Loucy (cell line): Measurements from ENCODE around the gene ACSS3.
"Not testable (repeated sequence)": the region's sequence is repeated elsewhere in the genome, so short reads cannot be mapped to it uniquely, and the experiment has no call there.

ENCODE experiments used
- H2AFZ ChIP-seq: fragments of 200-600 bp; sonication (generic); 2 replicates; pipeline ENCODE4 v1.6.0; 2016; ENCODE audit warnings: antibody characterized with exemption, mild to moderate bottlenecking, low read length, moderate library complexity
- H3F3A ChIP-seq: fragments of 200-600 bp; 2 replicates; pipeline ENCODE4 v1.6.0; 2016; ENCODE audit warnings: antibody characterized with exemption, low read depth, mild to moderate bottlenecking
- H3K27me3 ChIP-seq: fragments of 200-600 bp; sonication (generic); 2 replicates; pipeline ENCODE4 v1.6.1; 2014; ENCODE audit warnings: low read length, mild to moderate bottlenecking; ENCODE audit not compliant: insufficient read depth, poor library complexity, severe bottlenecking
- H3K36me3 ChIP-seq: fragments of 200-600 bp; sonication (generic); 2 replicates; pipeline ENCODE4 v1.6.1; 2016; ENCODE audit warnings: low read length; ENCODE audit not compliant: insufficient read depth
- H3K4me1 ChIP-seq: fragments of 200-600 bp; sonication (generic); 2 replicates; pipeline ENCODE4 v1.5.1; 2014; ENCODE audit warnings: low read length, mild to moderate bottlenecking; ENCODE audit not compliant: insufficient read depth, poor library complexity, severe bottlenecking
- H3K4me2 ChIP-seq: fragments of 200-600 bp; sonication (generic); 2 replicates; pipeline ENCODE4 v1.6.0; 2014; ENCODE audit warnings: antibody characterized with exemption, low read length, low read depth, mild to moderate bottlenecking; ENCODE audit not compliant: poor library complexity, severe bottlenecking
- H3K4me3 ChIP-seq: fragments of 200-600 bp; sonication (generic); 2 replicates; pipeline ENCODE4 v1.5.1; 2014; ENCODE audit warnings: low read length, mild to moderate bottlenecking, mixed read lengths; ENCODE audit not compliant: poor library complexity, severe bottlenecking
- H3K79me2 ChIP-seq: fragments of 200-600 bp; sonication (generic); 2 replicates; pipeline ENCODE4 v1.6.1; 2014; ENCODE audit warnings: low read length; ENCODE audit not compliant: insufficient read depth
- H3K9ac ChIP-seq: fragments of 200-600 bp; sonication (generic); 2 replicates; pipeline ENCODE4 v1.6.0; 2014; ENCODE audit warnings: mild to moderate bottlenecking, low read depth, low read length, moderate library complexity; ENCODE audit not compliant: poor library complexity, severe bottlenecking
- H3K9me2 ChIP-seq: fragments of 200-600 bp; sonication (generic); replicated peaks from 2 replicates; pipeline ENCODE4 v1.6.1; 2016; ENCODE audit warnings: low read depth, low read length, mixed read lengths
- H3K9me3 ChIP-seq: fragments of 200-600 bp; sonication (generic); 2 replicates; pipeline ENCODE4 v1.6.1; 2014; ENCODE audit warnings: mild to moderate bottlenecking, antibody characterized with exemption, low read length, low read depth; ENCODE audit not compliant: insufficient read depth
- H4K20me1 ChIP-seq: fragments of 200-600 bp; sonication (generic); 2 replicates; pipeline ENCODE4 v1.6.0; 2014; ENCODE audit warnings: antibody characterized with exemption, low read length, mild to moderate bottlenecking; ENCODE audit not compliant: insufficient read depth, poor library complexity, severe bottlenecking
- EZH2phosphoT487 ChIP-seq: fragments of 200-600 bp; IDR thresholded peaks from 2 replicates; pipeline ENCODE4 v1.6.1; 2018; ENCODE audit warnings: antibody characterized with exemption, mild to moderate bottlenecking, moderate library complexity, borderline replicate concordance
- TF ChIP-seq, protein P1 (sequence below): fragments of 200-600 bp; sonication (generic); conservative IDR thresholded peaks from 2 replicates; pipeline ENCODE4 v1.5.1; 2014; ENCODE audit warnings: mild to moderate bottlenecking, antibody characterized with exemption, low read length

Gene ACSS3

DNA sequence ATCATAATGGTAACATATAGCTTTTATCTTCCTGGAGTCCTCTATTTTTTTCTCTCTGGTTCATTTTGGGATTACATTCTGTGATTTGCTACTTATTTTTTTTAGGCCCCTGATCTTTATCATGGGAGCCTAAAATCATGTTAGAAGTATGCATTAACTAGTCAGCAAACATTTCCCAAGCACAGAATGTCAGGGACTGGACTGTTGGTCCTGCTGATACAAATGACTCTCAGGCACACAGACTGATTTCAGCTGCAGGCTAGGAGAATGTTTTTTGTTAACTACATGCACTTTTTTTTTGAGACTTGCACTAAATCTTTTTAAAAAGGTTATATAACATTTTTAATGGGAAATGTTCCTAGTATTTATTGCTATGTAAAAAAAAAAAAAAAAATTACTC is 131.1 kb downstream of the ACSS3 start:
- no peaks in the 10 kb centered on the region for H3K4me1 ChIP-seq
- no peaks in the 10 kb centered on the region for H3K36me3 ChIP-seq
- H3F3A ChIP-seq = no peaks in the 10 kb centered on the region
- H3K9ac ChIP-seq = no peak overlapping the region
- no peaks in the 10 kb centered on the region for H3K79me2 ChIP-seq
- no peaks in the 10 kb centered on the region for H3K27me3 ChIP-seq
- no peaks in the 10 kb centered on the region for H4K20me1 ChIP-seq
- no peaks in the 10 kb centered on the region for H3K9me2 ChIP-seq
- H3K4me2 ChIP-seq = no peak overlapping the region
- no peak overlapping the region for H3K4me3 ChIP-seq
- H2AFZ ChIP-seq = no peak overlapping the region
- no peaks in the 10 kb centered on the region for H3K9me3 ChIP-seq
- TF ChIP-seq, protein P1, sequence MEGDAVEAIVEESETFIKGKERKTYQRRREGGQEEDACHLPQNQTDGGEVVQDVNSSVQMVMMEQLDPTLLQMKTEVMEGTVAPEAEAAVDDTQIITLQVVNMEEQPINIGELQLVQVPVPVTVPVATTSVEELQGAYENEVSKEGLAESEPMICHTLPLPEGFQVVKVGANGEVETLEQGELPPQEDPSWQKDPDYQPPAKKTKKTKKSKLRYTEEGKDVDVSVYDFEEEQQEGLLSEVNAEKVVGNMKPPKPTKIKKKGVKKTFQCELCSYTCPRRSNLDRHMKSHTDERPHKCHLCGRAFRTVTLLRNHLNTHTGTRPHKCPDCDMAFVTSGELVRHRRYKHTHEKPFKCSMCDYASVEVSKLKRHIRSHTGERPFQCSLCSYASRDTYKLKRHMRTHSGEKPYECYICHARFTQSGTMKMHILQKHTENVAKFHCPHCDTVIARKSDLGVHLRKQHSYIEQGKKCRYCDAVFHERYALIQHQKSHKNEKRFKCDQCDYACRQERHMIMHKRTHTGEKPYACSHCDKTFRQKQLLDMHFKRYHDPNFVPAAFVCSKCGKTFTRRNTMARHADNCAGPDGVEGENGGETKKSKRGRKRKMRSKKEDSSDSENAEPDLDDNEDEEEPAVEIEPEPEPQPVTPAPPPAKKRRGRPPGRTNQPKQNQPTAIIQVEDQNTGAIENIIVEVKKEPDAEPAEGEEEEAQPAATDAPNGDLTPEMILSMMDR = no peak
- TF ChIP-seq EZH2phosphoT487 = no peak

DNA sequence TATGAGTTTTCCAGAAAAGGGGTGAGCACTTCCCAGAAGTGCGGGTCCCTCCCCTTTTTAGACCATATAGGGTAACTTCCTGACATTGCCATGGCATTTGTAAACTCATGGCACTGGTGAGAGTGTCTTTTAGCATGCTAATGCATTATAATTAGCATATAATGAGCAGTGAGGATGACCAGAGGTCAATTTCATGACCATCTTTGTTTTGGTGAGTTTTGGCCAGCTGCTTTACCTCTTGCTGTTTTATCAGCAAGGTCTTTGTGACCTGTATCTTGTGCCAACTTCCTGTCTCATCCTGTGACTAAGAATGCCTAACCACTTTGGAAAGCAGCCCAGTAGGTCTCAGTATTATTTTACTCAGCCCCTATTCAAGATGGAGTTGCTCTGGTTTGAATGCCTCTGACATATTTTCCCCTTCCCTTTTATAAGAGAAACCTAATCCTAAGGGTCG is 131.9 kb downstream of the ACSS3 start:
- H3K4me3 ChIP-seq, H3K9me3 ChIP-seq, H3K4me2 ChIP-seq, H3K36me3 ChIP-seq, H3K27me3 ChIP-seq, H3K9ac ChIP-seq, H3K4me1 ChIP-seq, H2AFZ ChIP-seq, H3K9me2 ChIP-seq, H3F3A ChIP-seq, H4K20me1 ChIP-seq, H3K79me2 ChIP-seq: not testable (repeated sequence)

DNA sequence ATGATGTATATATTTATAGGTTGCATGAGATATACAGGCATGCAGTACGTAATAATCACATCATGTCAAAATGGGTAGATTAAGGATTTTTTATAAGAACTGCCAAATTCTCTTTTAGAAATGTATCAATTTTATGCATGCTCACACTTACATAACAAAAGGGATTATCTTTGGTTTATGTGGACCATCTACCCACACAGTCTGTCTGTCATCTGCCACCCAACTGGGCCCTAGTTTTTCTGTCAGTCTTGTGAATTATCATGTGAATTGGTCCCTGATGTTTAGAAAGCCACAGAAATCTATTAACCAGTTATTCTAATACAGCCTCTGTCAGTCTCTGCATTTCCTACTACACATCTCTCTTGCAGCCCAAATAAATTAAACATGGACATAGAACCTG is 133.4 kb downstream of the ACSS3 start:
- Histone ChIP-seq H2AFZ (no peak overlapping the region), H3K9me3 (no peaks in the 10 kb centered on the region), H3K4me2 (no peak overlapping the region), H3K79me2 (no peaks in the 10 kb centered on the region), H3K27me3 (no peaks in the 10 kb centered on the region), H3K4me3 (no peak overlapping the region), H3K36me3 (no peaks in the 10 kb centered on the region), H3K9ac (no peak overlapping the region), H3F3A (no peaks in the 10 kb centered on the region), H3K9me2 (no peaks in the 10 kb centered on the region), H4K20me1 (no peaks in the 10 kb centered on the region), H3K4me1 (no peaks in the 10 kb centered on the region)
- no peak for TF ChIP-seq EZH2phosphoT487
- TF ChIP-seq, protein P1 = no peak

DNA sequence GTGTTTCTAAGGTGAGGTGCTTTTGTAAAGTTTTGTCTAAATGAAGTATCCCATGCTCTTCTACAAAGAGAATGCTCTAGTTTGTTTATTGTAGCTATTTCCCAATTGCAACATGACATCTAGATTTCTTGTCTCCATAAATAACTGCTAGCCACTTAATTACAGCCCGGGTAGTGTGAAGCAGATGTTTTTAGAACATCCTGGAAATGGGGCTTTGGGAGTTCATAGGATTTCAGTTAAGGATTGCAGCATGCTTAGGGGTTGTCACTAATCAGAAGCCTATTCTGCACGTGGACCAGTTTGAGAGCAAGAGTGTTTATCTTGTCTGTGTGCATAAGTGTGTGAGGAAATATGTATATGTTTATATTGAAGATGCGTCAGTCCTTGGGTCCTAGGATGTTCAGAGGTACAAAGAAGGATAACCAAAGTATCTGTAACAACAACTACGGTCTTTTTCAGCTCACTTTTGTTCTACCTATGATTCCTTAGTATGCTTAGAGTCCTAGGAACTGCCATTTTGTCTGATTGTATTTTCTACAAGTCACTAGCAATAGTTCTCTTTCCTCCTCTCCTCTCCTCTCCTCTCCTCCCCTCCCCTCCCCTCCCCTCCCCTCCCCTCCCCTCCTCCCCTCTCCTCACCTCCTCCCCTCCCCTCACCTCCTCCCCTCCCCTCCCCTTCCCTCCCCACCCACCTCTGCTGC is 135.3 kb downstream of the ACSS3 start:
- no peaks in the 10 kb centered on the region for H3K36me3 ChIP-seq
- H3K4me1 ChIP-seq = no peaks in the 10 kb centered on the region
- H4K20me1 ChIP-seq = no peaks in the 10 kb centered on the region
- H3K4me2 ChIP-seq = no peak overlapping the region
- H3K9me2 ChIP-seq = no peaks in the 10 kb centered on the region
- no peaks in the 10 kb centered on the region for H3K9me3 ChIP-seq
- no peak overlapping the region for H3K9ac ChIP-seq
- no peak overlapping the region for H2AFZ ChIP-seq
- no peaks in the 10 kb centered on the region for H3K79me2 ChIP-seq
- H3K27me3 ChIP-seq = no peaks in the 10 kb centered on the region
- TF ChIP-seq EZH2phosphoT487 = no peak
- TF ChIP-seq, protein P1 = no peak
- no peak overlapping the region for H3K4me3 ChIP-seq
- no peaks in the 10 kb centered on the region for H3F3A ChIP-seq
